Measurements from ENCODE around the gene CDC42BPG. TPM values are rescaled to one million over a fixed set of nuclear protein-coding genes. Genes with fewer than 3 reads are reported as not detected.

CDC42BPG gene
- total and polyA plus RNA-seq, 8 donors: 6.8 to 25.9 (median 9.0) TPM

DNA sequence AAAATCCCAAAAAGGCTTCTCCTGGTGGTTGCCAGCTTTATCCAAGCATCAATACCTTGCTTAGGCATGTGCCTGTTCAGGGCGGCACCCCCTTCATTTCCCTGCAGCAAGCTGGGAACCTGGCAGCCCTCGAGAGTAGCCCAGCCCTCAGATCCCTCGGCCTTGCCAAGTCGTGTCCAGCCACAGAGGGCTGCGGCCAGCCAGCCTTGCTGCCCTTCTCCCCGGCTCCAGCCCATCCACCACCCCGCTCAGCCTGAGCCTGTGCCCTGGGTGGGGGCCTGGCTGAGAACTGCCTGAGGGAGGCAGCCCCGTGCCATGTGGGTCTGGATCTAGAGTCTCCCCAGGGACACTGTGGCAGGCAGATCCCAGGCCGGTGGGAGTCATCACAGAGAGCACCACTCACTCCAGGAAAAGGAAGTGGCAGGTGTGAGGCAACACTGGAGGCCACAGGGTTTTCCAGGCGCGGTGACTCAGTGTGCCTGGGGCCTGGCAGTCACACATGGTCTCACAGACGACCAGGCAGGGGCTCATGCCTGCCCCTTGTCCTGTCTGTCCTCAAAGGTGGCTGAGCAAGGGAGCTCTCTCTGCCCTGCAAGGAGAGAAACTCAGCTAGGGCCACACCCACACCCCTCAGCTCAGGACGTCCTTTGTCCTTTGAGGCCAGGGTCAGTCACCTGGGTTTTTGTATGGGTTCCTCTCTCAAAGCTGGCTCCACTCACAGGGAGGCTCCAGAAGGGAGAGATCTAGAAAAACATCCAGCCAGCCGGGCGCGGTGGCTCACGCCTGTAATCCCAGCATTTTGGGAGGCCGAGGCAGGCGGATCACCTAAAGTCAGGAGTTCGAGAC, 12.2 kb upstream of the CDC42BPG start:
- Histone ChIP-seq H3K9me3 (no peaks in the 10 kb centered on the region), H3K27ac (peak overlapping the region; percentile 47 to 92), H3K27me3 (no peaks in the 10 kb centered on the region), H3K4me3 (peak overlapping the region in 1 of 2 donors; percentile 19), H3K36me3 (peaks cover 0 to 80% of the 10 kb centered on the region in 2 donors), H3K4me1 (peaks cover 45 to 100% of the 10 kb centered on the region in 2 donors)
- intact Hi-C loops (cut with DNase I): no loop called here
- peak; percentile 67 for ATAC-seq
- DNase-seq: peak in 2 of 4 donors; percentile 85 to 94
- TF ChIP-seq, protein P1, sequence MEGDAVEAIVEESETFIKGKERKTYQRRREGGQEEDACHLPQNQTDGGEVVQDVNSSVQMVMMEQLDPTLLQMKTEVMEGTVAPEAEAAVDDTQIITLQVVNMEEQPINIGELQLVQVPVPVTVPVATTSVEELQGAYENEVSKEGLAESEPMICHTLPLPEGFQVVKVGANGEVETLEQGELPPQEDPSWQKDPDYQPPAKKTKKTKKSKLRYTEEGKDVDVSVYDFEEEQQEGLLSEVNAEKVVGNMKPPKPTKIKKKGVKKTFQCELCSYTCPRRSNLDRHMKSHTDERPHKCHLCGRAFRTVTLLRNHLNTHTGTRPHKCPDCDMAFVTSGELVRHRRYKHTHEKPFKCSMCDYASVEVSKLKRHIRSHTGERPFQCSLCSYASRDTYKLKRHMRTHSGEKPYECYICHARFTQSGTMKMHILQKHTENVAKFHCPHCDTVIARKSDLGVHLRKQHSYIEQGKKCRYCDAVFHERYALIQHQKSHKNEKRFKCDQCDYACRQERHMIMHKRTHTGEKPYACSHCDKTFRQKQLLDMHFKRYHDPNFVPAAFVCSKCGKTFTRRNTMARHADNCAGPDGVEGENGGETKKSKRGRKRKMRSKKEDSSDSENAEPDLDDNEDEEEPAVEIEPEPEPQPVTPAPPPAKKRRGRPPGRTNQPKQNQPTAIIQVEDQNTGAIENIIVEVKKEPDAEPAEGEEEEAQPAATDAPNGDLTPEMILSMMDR (IDR thresholded peaks at IDR 0.05): no peak

- H3K27me3 ChIP-seq: no peaks in the 10 kb centered on the region
- intact Hi-C loops (cut with DNase I): no loop called here
- H3K36me3 ChIP-seq: peaks cover 0 to 83% of the 10 kb centered on the region in 2 donors
- peak overlapping the region in 1 of 2 donors; percentile 19 for H3K4me3 ChIP-seq
- ATAC-seq (no peak), DNase-seq (peak in 1 of 4 donors; percentile 61)
- H3K27ac ChIP-seq: peak overlapping the region; percentile 72 to 92
- H3K4me1 ChIP-seq: peaks cover 45 to 100% of the 10 kb centered on the region in 2 donors
- no peaks in the 10 kb centered on the region for H3K9me3 ChIP-seq
- TF ChIP-seq, protein P1 (IDR thresholded peaks at IDR 0.05): no peak
Observed at GRCh38 chr11:64855596-64856304, 11.3 kb upstream of the CDC42BPG start.

DNA sequence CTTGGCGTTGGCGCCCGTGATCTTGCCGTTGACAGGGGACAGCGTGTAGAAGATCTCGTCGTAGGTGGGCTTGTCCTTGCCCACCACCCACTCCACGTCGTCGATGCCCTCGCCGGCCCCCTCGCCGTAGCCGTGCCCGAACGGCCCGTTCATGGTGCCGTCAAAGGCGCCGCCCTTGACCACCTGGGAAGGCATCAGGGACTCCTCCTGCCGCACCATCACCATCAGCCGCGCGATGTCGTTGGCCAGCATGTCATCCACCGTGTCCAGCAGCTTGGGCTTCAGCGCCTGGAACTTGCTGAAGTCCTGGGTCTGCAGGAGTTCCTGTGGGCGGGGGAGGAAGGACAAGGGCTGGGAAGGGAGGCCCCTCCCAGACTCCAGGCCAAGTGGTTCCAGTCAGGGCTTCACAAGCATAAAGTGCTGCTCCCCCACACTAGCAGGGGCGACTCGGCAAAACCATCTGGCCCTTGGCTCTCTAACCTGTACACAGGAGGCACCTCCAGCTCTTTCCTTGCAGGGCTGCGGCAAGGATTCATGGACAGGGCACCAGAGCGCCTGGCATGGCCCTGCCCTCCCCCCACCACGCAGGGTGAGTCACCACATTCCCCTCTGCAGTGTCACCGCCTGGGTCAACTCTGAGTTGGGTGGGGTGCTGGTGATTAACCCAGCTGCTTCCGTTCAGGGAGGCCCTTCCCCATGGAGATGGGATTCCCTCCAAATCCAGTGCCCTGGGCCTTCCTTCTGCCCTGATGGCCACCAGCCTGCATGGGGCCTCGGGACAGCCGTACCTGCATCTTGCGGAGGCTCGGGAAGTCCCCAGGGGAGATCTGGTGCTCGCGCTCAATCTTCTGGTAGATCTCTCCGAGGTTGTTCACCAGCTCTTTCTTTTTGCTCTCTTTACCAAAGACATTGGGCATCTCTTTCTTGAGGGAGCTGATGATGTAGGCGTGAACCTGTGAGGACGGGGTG, 10.4 kb upstream of the CDC42BPG start:
- ATAC-seq: peak; percentile 89
- TF ChIP-seq, protein P1 (IDR thresholded peaks at IDR 0.05): no peak
- peaks cover 47 to 100% of the 10 kb centered on the region in 2 donors for H3K4me1 ChIP-seq

DNA sequence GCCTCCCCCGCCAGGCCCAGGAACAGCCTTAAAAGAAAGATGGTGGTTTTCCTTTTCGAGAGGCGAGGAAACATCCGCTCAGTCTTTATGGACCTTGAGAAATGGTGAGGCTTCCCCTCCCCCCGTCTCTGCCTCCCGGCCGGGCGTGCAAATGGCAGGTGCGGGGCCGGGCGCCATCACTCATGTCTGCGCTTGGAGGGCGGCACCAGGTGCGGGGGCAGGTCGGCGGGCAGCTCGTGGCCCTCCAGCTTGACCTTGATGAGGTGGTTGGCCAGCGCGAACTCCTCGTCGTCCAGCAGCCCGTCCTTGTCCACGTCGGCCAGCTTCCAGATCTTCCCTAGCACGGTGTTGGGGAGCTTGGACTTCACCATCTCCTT, 9.7 kb upstream of the CDC42BPG start:
- peak in 1 of 4 donors; percentile 74 for DNase-seq
- H3K9me3 ChIP-seq: no peaks in the 10 kb centered on the region
- intact Hi-C loops (cut with DNase I): no loop called here
- no peak overlapping the region for H3K4me3 ChIP-seq
- ATAC-seq: no peak
- peaks cover 0 to 71% of the 10 kb centered on the region in 2 donors for H3K36me3 ChIP-seq
- H3K27me3 ChIP-seq: no peaks in the 10 kb centered on the region
- peak overlapping the region; percentile 72 to 92 for H3K27ac ChIP-seq
- TF ChIP-seq, protein P1 (IDR thresholded peaks at IDR 0.05): no peak
- H3K4me1 ChIP-seq: peaks cover 49 to 100% of the 10 kb centered on the region in 2 donors

More for the DNA sequence above, 10.4 kb upstream of the CDC42BPG start:
- Histone ChIP-seq H3K4me3 (peak overlapping the region in 1 of 2 donors; percentile 14), H3K9me3 (no peaks in the 10 kb centered on the region), H3K27ac (peak overlapping the region; percentile 72 to 92), H3K27me3 (no peaks in the 10 kb centered on the region), H3K36me3 (peaks cover 0 to 78% of the 10 kb centered on the region in 2 donors)
- peak in 2 of 4 donors; percentile 88 to 95 for DNase-seq
- intact Hi-C loops (cut with DNase I): no loop called here
